WTC11 (cell line): ENCODE data around the gene HPN.

ENCODE experiments used
- ZNF121 ChIP-seq: sonication (generic); formaldehyde crosslinking; IDR thresholded peaks from 2 replicates; pipeline ENCODE4 v1.8.0; 2023; ENCODE audit warnings: missing genetic modification reagents
- TF ChIP-seq, protein P1 (sequence below): fragments of 200-600 bp; IDR thresholded peaks from 2 replicates; pipeline ENCODE4 v1.8.0; 2022; ENCODE audit warnings: antibody characterized with exemption
- TF ChIP-seq, protein P2 (sequence below): sonication (generic); formaldehyde crosslinking; IDR thresholded peaks from 2 replicates; pipeline ENCODE4 v1.8.0; 2022; ENCODE audit warnings: mild to moderate bottlenecking, missing genetic modification reagents

DNA sequence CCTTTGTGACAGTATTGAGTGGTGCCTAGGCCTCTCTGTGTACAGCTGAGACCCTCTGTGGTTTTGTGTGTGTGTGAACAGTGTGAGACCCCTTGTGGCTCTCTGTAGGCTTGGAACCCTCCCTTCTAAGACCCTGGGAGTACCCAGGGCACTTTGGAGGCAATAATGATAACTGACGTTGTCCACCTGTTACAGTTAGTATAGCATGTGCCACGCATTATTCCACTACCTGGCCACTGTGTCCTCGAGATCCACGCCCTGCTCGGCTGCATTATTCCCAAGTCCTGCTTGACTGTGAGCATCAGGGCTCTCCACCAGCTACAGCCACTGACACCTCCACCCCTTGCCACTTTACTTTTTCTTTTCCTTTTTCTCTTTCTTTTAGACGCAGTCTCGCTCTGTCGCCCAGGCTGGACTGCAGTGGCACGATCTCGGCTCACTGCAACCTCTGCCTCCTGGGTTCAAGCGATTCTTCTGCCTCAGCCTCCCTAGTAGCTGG lies 39.4 kb upstream of the HPN start:
- no peak for TF ChIP-seq ZNF121 (CRISPR knock-in tag)
- TF ChIP-seq, protein P1, sequence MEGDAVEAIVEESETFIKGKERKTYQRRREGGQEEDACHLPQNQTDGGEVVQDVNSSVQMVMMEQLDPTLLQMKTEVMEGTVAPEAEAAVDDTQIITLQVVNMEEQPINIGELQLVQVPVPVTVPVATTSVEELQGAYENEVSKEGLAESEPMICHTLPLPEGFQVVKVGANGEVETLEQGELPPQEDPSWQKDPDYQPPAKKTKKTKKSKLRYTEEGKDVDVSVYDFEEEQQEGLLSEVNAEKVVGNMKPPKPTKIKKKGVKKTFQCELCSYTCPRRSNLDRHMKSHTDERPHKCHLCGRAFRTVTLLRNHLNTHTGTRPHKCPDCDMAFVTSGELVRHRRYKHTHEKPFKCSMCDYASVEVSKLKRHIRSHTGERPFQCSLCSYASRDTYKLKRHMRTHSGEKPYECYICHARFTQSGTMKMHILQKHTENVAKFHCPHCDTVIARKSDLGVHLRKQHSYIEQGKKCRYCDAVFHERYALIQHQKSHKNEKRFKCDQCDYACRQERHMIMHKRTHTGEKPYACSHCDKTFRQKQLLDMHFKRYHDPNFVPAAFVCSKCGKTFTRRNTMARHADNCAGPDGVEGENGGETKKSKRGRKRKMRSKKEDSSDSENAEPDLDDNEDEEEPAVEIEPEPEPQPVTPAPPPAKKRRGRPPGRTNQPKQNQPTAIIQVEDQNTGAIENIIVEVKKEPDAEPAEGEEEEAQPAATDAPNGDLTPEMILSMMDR, result no peak
- TF ChIP-seq, protein P2, sequence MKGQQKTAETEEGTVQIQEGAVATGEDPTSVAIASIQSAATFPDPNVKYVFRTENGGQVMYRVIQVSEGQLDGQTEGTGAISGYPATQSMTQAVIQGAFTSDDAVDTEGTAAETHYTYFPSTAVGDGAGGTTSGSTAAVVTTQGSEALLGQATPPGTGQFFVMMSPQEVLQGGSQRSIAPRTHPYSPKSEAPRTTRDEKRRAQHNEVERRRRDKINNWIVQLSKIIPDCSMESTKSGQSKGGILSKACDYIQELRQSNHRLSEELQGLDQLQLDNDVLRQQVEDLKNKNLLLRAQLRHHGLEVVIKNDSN, result no peak
